SK-MEL-5 (cell line): ENCODE measurements around the gene TGFBR3. TPM values are rescaled to one million over a fixed set of nuclear protein-coding genes. Genes with fewer than 3 reads are reported as not detected.

Source experiments
- DNase-seq: peaks from one replicate; pipeline ENCODE4 v3.0.0-alpha.2; 2016; ENCODE audit warnings: low read depth, low spot score
- in situ Hi-C: cut with HindIII; loops from 2 replicates; pipeline ENCODE4 v1.10.0; 2016; ENCODE audit warnings: low sequenced_read_pairs, high pct_unique_total_duplicates, low pct_unique_long_range_greater_than_20kb
- total RNA-seq: library from RNA; depleted of rRNA; stranded (reverse); fragments of >200 nt; shearing (Covaris generic); gene quantifications from 2 replicates; pipeline ENCODE4 v1.2.3, GENCODE V29; 2014

TGFBR3 gene
- total RNA-seq, 1 experiment from 2014 or later, result 17.2 TPM

GRCh38 chr1:91701472-91701869 is 184.5 kb downstream of the TGFBR3 start:
- in situ Hi-C loops, result no loop called here
- DNase-seq, result no peak

- in situ Hi-C loops, result no loop called here
- DNase-seq, result no peak
Measured at GRCh38 chr1:91700771-91701471, 185.0 kb downstream of the TGFBR3 start.

GRCh38 chr1:91700332-91700731 is 185.6 kb downstream of the TGFBR3 start:
- in situ Hi-C loops, result no loop called here
- DNase-seq, result no peak

GRCh38 chr1:91699339-91699974 is 186.5 kb downstream of the TGFBR3 start:
- in situ Hi-C loops, result no loop called here
- no peak for DNase-seq

- DNase-seq, result no peak
- in situ Hi-C loops, result no loop called here
Measured at GRCh38 chr1:91697861-91698260, 188.1 kb downstream of the TGFBR3 start.

- in situ Hi-C loops, result no loop called here
- no peak for DNase-seq
Measured at GRCh38 chr1:91697416-91697815, 188.5 kb downstream of the TGFBR3 start.

- DNase-seq, result no peak
- in situ Hi-C loops, result no loop called here
Measured at GRCh38 chr1:91696321-91696720, 189.6 kb downstream of the TGFBR3 start.

GRCh38 chr1:91693557-91693956 is 192.4 kb downstream of the TGFBR3 start:
- in situ Hi-C loops, result no loop called here
- DNase-seq, result no peak

- in situ Hi-C loops, result no loop called here
- no peak for DNase-seq
Measured at GRCh38 chr1:91691525-91691924, 194.4 kb downstream of the TGFBR3 start.

- no peak for DNase-seq
- in situ Hi-C loops, result no loop called here
Measured at GRCh38 chr1:91689641-91690481, 196.1 kb downstream of the TGFBR3 start.

- in situ Hi-C loops, result no loop called here
- DNase-seq, result no peak
Measured at GRCh38 chr1:91687452-91687851, 198.5 kb downstream of the TGFBR3 start.

- no peak for DNase-seq
- in situ Hi-C loops, result no loop called here
Measured at GRCh38 chr1:91685994-91686393, 200.0 kb downstream of the TGFBR3 start.

GRCh38 chr1:91684481-91685196 is 201.3 kb downstream of the TGFBR3 start:
- in situ Hi-C loops, result no loop called here
- DNase-seq, result no peak

- in situ Hi-C loops, result no loop called here
- DNase-seq, result no peak
Measured at GRCh38 chr1:91683598-91683951, 202.4 kb downstream of the TGFBR3 start.

- in situ Hi-C loops, result no loop called here
- DNase-seq, result no peak
Measured at GRCh38 chr1:91682882-91683597, 202.9 kb downstream of the TGFBR3 start.

GRCh38 chr1:91680556-91681155 is 205.3 kb downstream of the TGFBR3 start:
- no peak for DNase-seq
- in situ Hi-C loops, result no loop called here

- no peak for DNase-seq
- in situ Hi-C loops, result no loop called here
Measured at GRCh38 chr1:91679446-91679845, 206.5 kb downstream of the TGFBR3 start.
